Myocyte (in vitro differentiated cells): Measurements from ENCODE around the gene SHANK2. TPM values are rescaled to one million over a fixed set of nuclear protein-coding genes. Genes with fewer than 3 reads are reported as not detected.
A peak's percentile ranks its signal among the peaks of the same experiment; 100 is the strongest.

Experiments
- DNase-seq: peaks from one replicate; pipeline ENCODE4 v3.0.0-alpha.2; 2012; ENCODE audit warnings: low read depth
- polyA plus RNA-seq: library from polyadenylated mRNA; unstranded; fragments of >200 nt; gene quantifications from one replicate; pipeline ENCODE4 v1.2.1, GENCODE V29; 2012; ENCODE audit warnings: missing spikeins
- total RNA-seq: library from RNA; depleted of rRNA; stranded (reverse); fragments of >200 nt; gene quantifications from 2 replicates; pipeline ENCODE4 v1.2.3, GENCODE V29; 2014

The SHANK2 gene
- total RNA-seq: 3.8 and 4.0 TPM in 2 replicates
- 1.8 TPM for polyA plus RNA-seq

GRCh38 chr11:71252269-71252769 is at the start of gene SHANK2:
Gene SHANK2 (minus strand): TSS chr11:71252577. CDS start chr11:71147326, 105,251 bp downstream.
- DNase-seq: no peak

- no peak for DNase-seq
Observed at GRCh38 chr11:71301858-71302533, 49.6 kb upstream of the SHANK2 start.

- no peak for DNase-seq
Observed at GRCh38 chr11:71301046-71301857, 48.9 kb upstream of the SHANK2 start.

- no peak for DNase-seq
Observed at GRCh38 chr11:71300187-71300586, 47.8 kb upstream of the SHANK2 start.

GRCh38 chr11:71298761-71299181 is 46.4 kb upstream of the SHANK2 start:
- peak; percentile 31 for DNase-seq

- DNase-seq: peak; percentile 84
Observed at GRCh38 chr11:71298016-71298550, 45.7 kb upstream of the SHANK2 start.

GRCh38 chr11:71294846-71295600 is 42.6 kb upstream of the SHANK2 start:
- no peak for DNase-seq

- no peak for DNase-seq
Observed at GRCh38 chr11:71293961-71294782, 41.8 kb upstream of the SHANK2 start.

GRCh38 chr11:71286701-71287643 is 34.6 kb upstream of the SHANK2 start:
- peak; percentile 99 for DNase-seq

- DNase-seq: no peak
Observed at GRCh38 chr11:71285111-71285510, 32.7 kb upstream of the SHANK2 start.

GRCh38 chr11:71284525-71285092 is 32.2 kb upstream of the SHANK2 start:
- no peak for DNase-seq

- DNase-seq: no peak
Observed at GRCh38 chr11:71283971-71284441, 31.6 kb upstream of the SHANK2 start.

GRCh38 chr11:71282581-71283351 is 30.4 kb upstream of the SHANK2 start:
- DNase-seq: peak; percentile 81

- no peak for DNase-seq
Observed at GRCh38 chr11:71281831-71282230, 29.5 kb upstream of the SHANK2 start.

- DNase-seq: no peak
Observed at GRCh38 chr11:71281204-71281603, 28.8 kb upstream of the SHANK2 start.

- DNase-seq: no peak
Observed at GRCh38 chr11:71279916-71280645, 27.7 kb upstream of the SHANK2 start.

- DNase-seq: no peak
Observed at GRCh38 chr11:71272161-71272560, 19.8 kb upstream of the SHANK2 start.
